GM18502 (cell line): Measurements from ENCODE around the gene VRK1.

Source experiments
- ATAC-seq: cut with Tn5 transposase; IDR thresholded peaks from one replicate; pipeline ENCODE4 v1.9.1; 2021; ENCODE audit warnings: mild to moderate bottlenecking; ENCODE audit not compliant: unreplicated experiment, poor library complexity

The VRK1 gene

GRCh38 chr14:96790186-96790585, 7.0 kb upstream of the VRK1 start:
- ATAC-seq, result no peak

- no peak for ATAC-seq
Observed at GRCh38 chr14:96790706-96791105, 6.5 kb upstream of the VRK1 start.

GRCh38 chr14:96792003-96792402, 5.2 kb upstream of the VRK1 start:
- ATAC-seq, result no peak

- no peak for ATAC-seq
Observed at GRCh38 chr14:96792591-96792990, 4.6 kb upstream of the VRK1 start.

GRCh38 chr14:96793547-96793946, 3.6 kb upstream of the VRK1 start:
- no peak for ATAC-seq

GRCh38 chr14:96795109-96795828, 1.9 kb upstream of the VRK1 start:
- ATAC-seq, result no peak

- ATAC-seq, result peak; percentile 47
Observed at GRCh38 chr14:96797582-96798349, 584 bp downstream of the VRK1 start.

GRCh38 chr14:96798956-96799355, 1.8 kb downstream of the VRK1 start:
- ATAC-seq, result no peak

GRCh38 chr14:96799489-96800054, 2.4 kb downstream of the VRK1 start:
- no peak for ATAC-seq

GRCh38 chr14:96801931-96802330, 4.7 kb downstream of the VRK1 start:
- ATAC-seq, result no peak

- no peak for ATAC-seq
Observed at GRCh38 chr14:96802963-96803362, 5.8 kb downstream of the VRK1 start.

- ATAC-seq, result no peak
Observed at GRCh38 chr14:96803958-96804357, 6.8 kb downstream of the VRK1 start.

GRCh38 chr14:96804895-96805294, 7.7 kb downstream of the VRK1 start:
- ATAC-seq, result no peak

GRCh38 chr14:96805956-96806355, 8.8 kb downstream of the VRK1 start:
- ATAC-seq, result no peak

GRCh38 chr14:96806836-96807235, 9.7 kb downstream of the VRK1 start:
- ATAC-seq, result no peak

- ATAC-seq, result no peak
Observed at GRCh38 chr14:96808619-96809406, 11.6 kb downstream of the VRK1 start.

- no peak for ATAC-seq
Observed at GRCh38 chr14:96811265-96811664, 14.1 kb downstream of the VRK1 start.

GRCh38 chr14:96811985-96812667, 14.9 kb downstream of the VRK1 start:
- no peak for ATAC-seq

- ATAC-seq, result no peak
Observed at GRCh38 chr14:96816281-96816680, 19.1 kb downstream of the VRK1 start.
